HL-60/S4 treated with phorbol 12-myristate 13-acetate at 8.2 ng/mL for 4 days and 3 days (cell line): ENCODE measurements around the gene NBPF26.
"Not testable (repeated sequence)": the region's sequence is repeated elsewhere in the genome, so short reads cannot be mapped to it uniquely, and the experiment has no call there.

Source experiments
- in situ Hi-C: fragments of 300-500 bp; cut with MboI; formaldehyde crosslinking; loops from 2 replicates; pipeline ENCODE4 v1.15.0; 2022; ENCODE audit warnings: low sequenced_read_pairs

The NBPF26 gene

GRCh38 chr1:120850537-120851421 lies 127.0 kb downstream of the NBPF26 start:
- in situ Hi-C loops: not testable (repeated sequence)

- in situ Hi-C loops: not testable (repeated sequence)
These were observed 134.4 kb downstream of the NBPF26 start for GRCh38 chr1:120858144-120858543.

- in situ Hi-C loops: not testable (repeated sequence)
These were observed 136.0 kb downstream of the NBPF26 start for GRCh38 chr1:120859615-120860234.

GRCh38 chr1:120878206-120878605 lies 154.5 kb downstream of the NBPF26 start:
- in situ Hi-C loops: not testable (repeated sequence)

- in situ Hi-C loops: not testable (repeated sequence)
These were observed 156.3 kb downstream of the NBPF26 start for GRCh38 chr1:120880056-120880455.

GRCh38 chr1:120881934-120882333 lies 158.2 kb downstream of the NBPF26 start:
- in situ Hi-C loops: not testable (repeated sequence)
